HEK293 (cell line): Measurements from ENCODE around the gene PPARD.

ENCODE experiments used
- INSM2 ChIP-seq: fragments of 450-650 bp; formaldehyde crosslinking; IDR thresholded peaks from 2 replicates; pipeline ENCODE4 v1.5.1; 2016; ENCODE audit warnings: missing biosample characterization, missing genetic modification characterization
- KLF17 ChIP-seq: fragments of 450-650 bp; formaldehyde crosslinking; IDR thresholded peaks from 2 replicates; pipeline ENCODE4 v1.5.1; 2016; ENCODE audit warnings: missing biosample characterization, missing genetic modification characterization
- KLF7 ChIP-seq: fragments of 450-650 bp; formaldehyde crosslinking; IDR thresholded peaks from 2 replicates; pipeline ENCODE4 v1.5.1; 2016; ENCODE audit warnings: missing biosample characterization, missing genetic modification characterization, borderline replicate concordance
- KLF9 ChIP-seq: fragments of 450-650 bp; formaldehyde crosslinking; IDR thresholded peaks from 2 replicates; pipeline ENCODE4 v1.5.1; 2016; ENCODE audit warnings: missing biosample characterization, missing genetic modification characterization, low read depth
- SCRT1 ChIP-seq: fragments of 450-650 bp; formaldehyde crosslinking; IDR thresholded peaks from 2 replicates; pipeline ENCODE4 v1.5.1; 2016; ENCODE audit warnings: missing biosample characterization, missing genetic modification characterization, borderline replicate concordance
- SP2 ChIP-seq: fragments of 450-650 bp; formaldehyde crosslinking; IDR thresholded peaks from 2 replicates; pipeline ENCODE4 v1.5.1; 2016; ENCODE audit warnings: missing biosample characterization, missing genetic modification characterization
- YY1 ChIP-seq: fragments of 450-650 bp; formaldehyde crosslinking; IDR thresholded peaks from 2 replicates; pipeline ENCODE4 v1.5.1; 2018; ENCODE audit warnings: missing biosample characterization, missing genetic modification characterization
- ZBTB44 ChIP-seq: fragments of 450-650 bp; IDR thresholded peaks from 2 replicates; pipeline ENCODE4 v1.5.1; 2018; ENCODE audit warnings: missing biosample characterization, mild to moderate bottlenecking, missing genetic modification characterization
- ZFHX2 ChIP-seq: fragments of 450-650 bp; formaldehyde crosslinking; conservative IDR thresholded peaks from 2 replicates; pipeline ENCODE4 v1.5.1; 2016; ENCODE audit warnings: missing biosample characterization, missing genetic modification characterization
- ZFP69B ChIP-seq: fragments of 450-650 bp; formaldehyde crosslinking; IDR thresholded peaks from 2 replicates; pipeline ENCODE4 v1.5.1; 2016; ENCODE audit warnings: missing biosample characterization, missing genetic modification characterization
- ZIC2 ChIP-seq: fragments of 450-650 bp; formaldehyde crosslinking; IDR thresholded peaks from 2 replicates; pipeline ENCODE4 v1.5.1; 2016; ENCODE audit warnings: missing biosample characterization, missing genetic modification characterization
- ZNF114 ChIP-seq: fragments of 450-650 bp; formaldehyde crosslinking; IDR thresholded peaks from 2 replicates; pipeline ENCODE4 v1.5.0; 2017; ENCODE audit warnings: missing biosample characterization, missing genetic modification characterization
- ZNF248 ChIP-seq: fragments of 450-650 bp; formaldehyde crosslinking; IDR thresholded peaks from 2 replicates; pipeline ENCODE4 v1.5.1; 2017; ENCODE audit warnings: missing biosample characterization, missing genetic modification characterization
- ZNF558 ChIP-seq: fragments of 450-650 bp; formaldehyde crosslinking; IDR thresholded peaks from 2 replicates; pipeline ENCODE4 v1.5.1; 2016; ENCODE audit warnings: missing biosample characterization, missing genetic modification characterization
- ZNF561 ChIP-seq: fragments of 450-650 bp; IDR thresholded peaks from 2 replicates; pipeline ENCODE4 v1.5.1; 2018; ENCODE audit warnings: missing biosample characterization, missing genetic modification characterization, borderline replicate concordance
- ZNF629 ChIP-seq: fragments of 450-650 bp; formaldehyde crosslinking; IDR thresholded peaks from 2 replicates; pipeline ENCODE4 v1.5.1; 2017; ENCODE audit warnings: missing biosample characterization, missing genetic modification characterization
- ZNF677 ChIP-seq: fragments of 450-650 bp; IDR thresholded peaks from 2 replicates; pipeline ENCODE4 v1.5.0; 2018; ENCODE audit warnings: missing biosample characterization, mild to moderate bottlenecking, missing genetic modification characterization, moderate library complexity
- ZNF692 ChIP-seq: fragments of 450-650 bp; formaldehyde crosslinking; IDR thresholded peaks from 2 replicates; pipeline ENCODE4 v1.5.1; 2016; ENCODE audit warnings: missing biosample characterization, missing genetic modification characterization
- ZNF76 ChIP-seq: fragments of 450-650 bp; formaldehyde crosslinking; IDR thresholded peaks from 2 replicates; pipeline ENCODE4; 2016; ENCODE audit warnings: low read depth, missing biosample characterization, missing genetic modification characterization, borderline replicate concordance
- ZNF777 ChIP-seq: fragments of 450-650 bp; formaldehyde crosslinking; IDR thresholded peaks from 2 replicates; pipeline ENCODE4 v1.5.1; 2017; ENCODE audit warnings: missing biosample characterization, missing genetic modification characterization, borderline replicate concordance
- ZSCAN16 ChIP-seq: fragments of 450-650 bp; formaldehyde crosslinking; IDR thresholded peaks from 2 replicates; pipeline ENCODE4 v1.5.1; 2016; ENCODE audit warnings: missing biosample characterization, missing genetic modification characterization

The PPARD gene

GRCh38 chr6:35452183-35453090 is 110.1 kb downstream of the PPARD start, which contains the start of gene FANCE (continued):
- peak; percentile 81 for TF ChIP-seq KLF17
- no peak for TF ChIP-seq ZSCAN16 (tag by site-specific recombination)
- peak; percentile 64 for TF ChIP-seq ZFP69B
- peak; percentile 58 for TF ChIP-seq KLF7
- TF ChIP-seq ZNF692 (tag by site-specific recombination), result peak; percentile 61; the same call in 1 of the 2 replicates
- no peak for TF ChIP-seq SCRT1 (tag by site-specific recombination)
- TF ChIP-seq ZNF629 (tag by site-specific recombination), result peak; percentile 43; the same call in 1 of the 2 replicates
- TF ChIP-seq ZBTB44 (tag by site-specific recombination), result no peak; the same call in 1 of the 2 replicates
- TF ChIP-seq YY1 (tag by site-specific recombination), result 0 out of 2 replicates have a peak, but pooled peaks have one; percentile 33
- no peak for TF ChIP-seq ZNF114 (tag by site-specific recombination)
- TF ChIP-seq ZNF248 (tag by site-specific recombination), result no peak
- TF ChIP-seq SP2 (tag by site-specific recombination), result peak; percentile 92
- peak; percentile 60 for TF ChIP-seq ZIC2 (tag by site-specific recombination)
- no peak for TF ChIP-seq ZNF558 (tag by site-specific recombination)
- TF ChIP-seq ZNF777, result 0 out of 2 replicates have a peak, but pooled peaks have one; percentile 24
- TF ChIP-seq INSM2, result peak; percentile 44; the same call in 1 of the 2 replicates
- peak; percentile 99 for TF ChIP-seq KLF9 (tag by site-specific recombination)
- TF ChIP-seq ZNF76 (tag by site-specific recombination), result peak; percentile 56; the same call in 1 of the 2 replicates
- TF ChIP-seq ZNF677 (tag by site-specific recombination), result peak; percentile 67
- peak; percentile 89 for TF ChIP-seq ZFHX2 (tag by site-specific recombination)
- TF ChIP-seq ZNF561 (tag by site-specific recombination), result peak; percentile 93
- TF ChIP-seq, all 188 proteins: peak for 52
